Astrocyte of the spinal cord (primary cell): ENCODE results near the gene UNC5CL.

Source experiments
- DNase-seq: peaks from one replicate; pipeline ENCODE4 v3.0.0; 2011; ENCODE audit warnings: low read depth, low spot score
- H3K4me3 ChIP-seq: 2 replicates; pipeline ENCODE4 v1.5.1; 2011; ENCODE audit warnings: low read depth, mild to moderate bottlenecking, low read length, moderate library complexity
- in situ Hi-C: cut with HindIII; loops from 2 replicates; pipeline ENCODE4 v1.10.0; 2017; ENCODE audit warnings: low sequenced_read_pairs
- TF ChIP-seq, protein P1 (sequence below): IDR thresholded peaks from 2 replicates; pipeline ENCODE4 v1.5.1; 2012; ENCODE audit warnings: low read depth, mild to moderate bottlenecking, low read length, inconsistent platforms

UNC5CL gene

DNA sequence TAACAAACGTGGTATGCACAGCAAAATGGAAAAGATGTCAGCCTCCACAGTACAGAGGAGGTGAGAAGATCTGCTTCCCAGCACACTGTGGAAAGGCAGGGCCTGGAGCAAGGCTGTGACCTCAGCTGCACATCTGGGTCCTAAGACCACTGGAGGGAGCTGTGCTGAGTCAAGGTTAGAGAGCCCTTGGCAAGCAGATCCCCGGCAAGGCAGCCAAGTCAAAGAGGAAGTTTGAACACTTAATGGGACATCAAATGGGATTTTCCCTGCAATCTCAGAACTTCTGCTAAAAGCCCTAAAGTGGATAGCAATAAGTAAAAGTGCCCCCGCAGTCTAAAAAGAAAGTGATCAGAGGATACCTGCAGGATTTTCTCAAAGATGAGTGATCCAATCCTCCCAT is 39.5 kb downstream of the UNC5CL start:
- DNase-seq, result peak; percentile 31
- TF ChIP-seq, protein P1, sequence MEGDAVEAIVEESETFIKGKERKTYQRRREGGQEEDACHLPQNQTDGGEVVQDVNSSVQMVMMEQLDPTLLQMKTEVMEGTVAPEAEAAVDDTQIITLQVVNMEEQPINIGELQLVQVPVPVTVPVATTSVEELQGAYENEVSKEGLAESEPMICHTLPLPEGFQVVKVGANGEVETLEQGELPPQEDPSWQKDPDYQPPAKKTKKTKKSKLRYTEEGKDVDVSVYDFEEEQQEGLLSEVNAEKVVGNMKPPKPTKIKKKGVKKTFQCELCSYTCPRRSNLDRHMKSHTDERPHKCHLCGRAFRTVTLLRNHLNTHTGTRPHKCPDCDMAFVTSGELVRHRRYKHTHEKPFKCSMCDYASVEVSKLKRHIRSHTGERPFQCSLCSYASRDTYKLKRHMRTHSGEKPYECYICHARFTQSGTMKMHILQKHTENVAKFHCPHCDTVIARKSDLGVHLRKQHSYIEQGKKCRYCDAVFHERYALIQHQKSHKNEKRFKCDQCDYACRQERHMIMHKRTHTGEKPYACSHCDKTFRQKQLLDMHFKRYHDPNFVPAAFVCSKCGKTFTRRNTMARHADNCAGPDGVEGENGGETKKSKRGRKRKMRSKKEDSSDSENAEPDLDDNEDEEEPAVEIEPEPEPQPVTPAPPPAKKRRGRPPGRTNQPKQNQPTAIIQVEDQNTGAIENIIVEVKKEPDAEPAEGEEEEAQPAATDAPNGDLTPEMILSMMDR, result peak; percentile 41
- in situ Hi-C loops, result no loop called here
- H3K4me3 ChIP-seq, result no peak overlapping the region

DNA sequence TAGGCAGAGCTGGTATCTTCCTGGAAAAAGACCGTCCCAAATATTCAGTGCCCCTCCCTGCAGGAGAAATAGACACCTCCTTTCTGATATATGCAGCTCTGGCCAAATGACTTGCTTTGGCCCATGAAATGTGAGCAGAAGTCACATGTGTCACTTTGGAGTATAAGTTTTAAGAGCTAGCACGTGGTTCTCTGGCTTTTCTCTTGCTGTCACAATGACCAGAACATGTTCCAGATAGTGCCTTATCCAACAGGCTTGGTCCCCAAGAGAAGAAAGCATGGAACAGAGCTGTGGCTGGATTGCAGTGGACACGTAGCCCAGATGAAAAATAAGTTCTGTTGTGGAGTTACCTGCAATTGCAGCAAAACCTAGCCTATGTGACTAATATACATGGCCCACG is 40.4 kb downstream of the UNC5CL start:
- TF ChIP-seq, protein P1, result no peak
- DNase-seq, result no peak
- in situ Hi-C loops, result no loop called here
- H3K4me3 ChIP-seq, result no peak overlapping the region

DNA sequence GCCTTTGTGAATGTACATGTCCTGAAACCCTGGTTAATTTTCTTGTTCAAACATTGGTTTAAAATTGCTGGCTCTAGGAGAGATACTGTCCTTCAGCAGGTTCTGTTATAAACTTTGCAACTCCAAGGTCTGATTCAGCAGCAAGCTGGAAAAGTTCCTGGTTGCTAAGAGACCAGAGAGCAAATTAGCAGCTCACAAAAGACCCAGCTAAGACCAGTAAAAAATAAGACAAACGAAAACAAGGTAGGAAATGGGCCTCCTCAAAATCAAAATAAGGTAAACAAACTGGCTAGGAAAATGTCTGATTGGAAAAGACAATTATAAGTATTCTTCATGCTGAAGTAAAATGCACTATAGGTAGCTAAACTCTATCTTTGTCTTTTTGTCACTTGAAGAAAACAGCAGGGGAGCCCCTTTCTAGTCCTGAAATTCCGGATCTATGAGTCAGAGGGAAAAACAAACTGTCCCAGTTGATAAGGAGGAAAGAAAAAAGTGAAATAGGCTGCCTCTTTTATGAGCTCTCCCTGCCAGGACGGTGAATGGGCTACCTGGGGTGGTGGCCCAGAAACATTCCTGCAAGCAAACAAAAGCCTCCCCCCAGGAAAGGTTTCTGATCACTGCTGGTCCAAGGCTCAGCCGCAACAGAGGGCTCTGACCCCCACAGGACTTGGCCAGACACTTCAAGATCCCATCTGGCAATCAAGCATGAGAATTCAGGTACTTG is 41.6 kb downstream of the UNC5CL start:
- TF ChIP-seq, protein P1, result no peak
- in situ Hi-C loops, result no loop called here
- peak; percentile 88 for DNase-seq
- H3K4me3 ChIP-seq, result no peak overlapping the region

DNA sequence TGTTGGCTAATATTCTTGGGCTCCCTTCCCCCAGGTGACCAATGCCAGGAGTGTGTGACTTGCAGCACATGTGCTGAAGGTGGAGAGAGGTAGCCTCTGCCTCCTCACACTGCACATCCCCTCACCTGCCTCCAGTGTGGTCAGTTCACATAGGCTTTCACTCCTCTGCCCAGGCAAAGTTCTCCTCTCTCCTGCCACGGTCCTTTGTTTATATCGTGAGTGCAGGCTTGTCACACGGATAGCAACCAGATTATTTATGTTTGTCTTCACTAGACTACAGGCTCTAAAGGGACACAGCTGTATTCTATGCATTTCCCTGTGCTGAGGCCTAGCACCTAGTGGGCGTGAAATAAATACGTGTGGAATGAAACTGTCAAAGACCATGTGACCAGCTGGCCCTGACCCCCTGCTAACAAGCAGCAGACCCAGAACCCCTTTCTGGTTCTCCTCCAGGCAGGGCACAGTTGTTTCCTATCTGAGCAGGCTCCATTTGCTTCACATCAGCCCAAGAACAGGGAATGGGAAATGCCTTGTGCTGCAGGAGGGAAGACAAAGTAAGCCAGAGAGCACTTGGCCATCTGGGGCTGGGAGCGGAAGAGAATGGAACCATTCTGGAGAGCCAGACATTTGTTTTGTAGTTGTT is 42.3 kb downstream of the UNC5CL start:
- DNase-seq, result no peak
- H3K4me3 ChIP-seq, result no peak overlapping the region
- in situ Hi-C loops, result no loop called here
- TF ChIP-seq, protein P1, result no peak

DNA sequence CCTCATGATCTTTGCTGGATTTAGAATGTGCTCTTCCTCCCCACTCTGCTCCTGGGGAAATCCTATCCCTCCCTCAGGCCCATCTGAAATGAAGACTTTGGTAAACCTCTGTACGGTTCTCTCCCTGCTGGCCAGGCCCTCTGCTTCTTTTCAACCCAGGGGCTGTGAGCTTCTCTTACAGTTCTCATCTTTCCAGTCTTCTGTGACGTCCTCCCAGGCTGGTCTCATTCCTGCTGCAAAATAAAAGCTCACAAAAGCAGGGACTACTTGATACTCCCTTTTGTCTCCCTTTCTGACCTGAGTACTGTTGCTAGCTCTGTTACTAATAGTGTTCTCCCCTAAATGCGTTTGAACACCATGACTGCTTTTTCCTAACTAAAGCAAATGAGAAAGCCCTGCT is 46.3 kb downstream of the UNC5CL start:
- H3K4me3 ChIP-seq, result no peak overlapping the region
- TF ChIP-seq, protein P1, result no peak
- no peak for DNase-seq
- in situ Hi-C loops, result no loop called here

DNA sequence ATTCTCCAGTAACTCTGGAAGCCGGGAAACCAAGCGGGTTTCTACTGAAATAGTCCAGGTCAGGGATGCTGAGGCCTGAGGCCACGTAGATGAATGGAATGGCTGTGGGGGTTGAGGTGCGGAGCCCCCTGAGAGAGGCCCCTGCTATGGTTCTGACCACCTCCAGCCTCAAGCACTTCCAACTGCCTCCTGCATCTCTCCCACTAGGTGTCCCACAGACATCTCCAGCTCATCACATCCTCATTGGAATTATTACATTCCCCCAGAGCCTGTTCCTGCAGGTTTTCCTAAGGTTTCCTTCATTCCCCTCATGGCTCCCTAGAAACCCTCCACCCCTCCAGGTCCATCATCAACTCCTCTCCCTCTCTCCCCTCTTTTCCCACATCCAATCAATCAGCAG is 48.7 kb downstream of the UNC5CL start:
- TF ChIP-seq, protein P1, result peak; percentile 16
- DNase-seq, result no peak
- in situ Hi-C loops, result no loop called here
- H3K4me3 ChIP-seq, result no peak overlapping the region
